AG04449 (cell line): ENCODE data around the gene MAPK9.
A peak's percentile ranks its signal among the peaks of the same experiment; 100 is the strongest.

Source experiments
- CTCF ChIA-PET: fragments of 350-600 bp; formaldehyde crosslinking; extraction: SDS; loops from one replicate; lab custom pipeline; 2021; ENCODE audit warnings: antibody characterized with exemption; lab: Yijun Ruan, JAX
- POLR2A ChIA-PET: fragments of 400-600, 350-600 bp; formaldehyde crosslinking; extraction: SDS; loops from one replicate; lab custom pipeline; 2020; ENCODE audit warnings: antibody characterized with exemption, inconsistent platforms; lab: Yijun Ruan, JAX
- DNase-seq: peaks from one replicate; pipeline ENCODE4 v3.0.0-alpha.2; 2010; ENCODE audit warnings: low read depth, low spot score
- H3K4me3 ChIP-seq: 2 replicates; pipeline ENCODE4 v1.5.1; 2011; ENCODE audit warnings: low read depth, mild to moderate bottlenecking, control low read depth, low read length
- TF ChIP-seq, protein P1 (sequence below): IDR thresholded peaks from one replicate; pipeline ENCODE4 v1.5.1; 2011; ENCODE audit warnings: mild to moderate bottlenecking, moderate library complexity, low read length, control low read depth, inconsistent platforms; ENCODE audit not compliant: insufficient read depth; ENCODE audit errors: missing control alignments

The MAPK9 gene

DNA sequence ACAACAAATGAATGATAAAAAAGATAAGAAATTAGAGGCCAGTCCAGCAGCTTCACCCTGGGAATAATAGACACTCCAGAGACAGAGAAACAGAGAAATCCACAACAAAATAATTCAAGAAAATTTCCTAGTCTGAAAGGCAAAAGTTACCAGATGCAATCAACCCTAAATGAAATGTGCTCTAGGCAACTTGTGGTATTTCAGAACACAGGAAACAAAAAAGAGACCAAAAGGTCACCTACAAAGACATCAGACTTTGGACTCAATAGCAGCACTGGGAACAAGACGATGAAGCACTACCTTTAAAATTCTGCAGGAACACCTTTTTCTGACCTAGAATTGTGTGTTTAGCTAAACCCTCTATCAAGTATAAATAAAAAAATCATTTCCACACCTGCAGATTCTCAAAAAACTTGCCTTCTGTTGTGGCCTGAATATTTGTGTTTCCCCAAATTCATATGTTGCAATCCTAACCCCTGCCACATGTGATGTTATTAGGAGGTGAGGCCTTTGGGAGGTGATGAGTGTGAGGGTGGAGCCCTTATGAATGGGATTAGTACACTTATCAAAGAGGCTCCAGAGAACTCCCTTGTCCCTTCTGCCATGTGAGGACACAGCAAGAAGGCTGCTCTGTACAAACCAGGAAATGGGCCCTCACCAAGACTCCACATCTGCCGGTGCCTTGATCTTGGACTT, 5.9 kb upstream of the MAPK9 start:
- H3K4me3 ChIP-seq: no peak overlapping the region
- ChIA-PET CTCF (interaction anchor here (0.9 to 1.3 kb wide), 2 partner anchors 11 to 173 kb away, joined by 3 to 8 read pairs; no protein-coding TSS in a partner anchor), POLR2A (no interaction called here)
- DNase-seq: no peak
- TF ChIP-seq, protein P1, sequence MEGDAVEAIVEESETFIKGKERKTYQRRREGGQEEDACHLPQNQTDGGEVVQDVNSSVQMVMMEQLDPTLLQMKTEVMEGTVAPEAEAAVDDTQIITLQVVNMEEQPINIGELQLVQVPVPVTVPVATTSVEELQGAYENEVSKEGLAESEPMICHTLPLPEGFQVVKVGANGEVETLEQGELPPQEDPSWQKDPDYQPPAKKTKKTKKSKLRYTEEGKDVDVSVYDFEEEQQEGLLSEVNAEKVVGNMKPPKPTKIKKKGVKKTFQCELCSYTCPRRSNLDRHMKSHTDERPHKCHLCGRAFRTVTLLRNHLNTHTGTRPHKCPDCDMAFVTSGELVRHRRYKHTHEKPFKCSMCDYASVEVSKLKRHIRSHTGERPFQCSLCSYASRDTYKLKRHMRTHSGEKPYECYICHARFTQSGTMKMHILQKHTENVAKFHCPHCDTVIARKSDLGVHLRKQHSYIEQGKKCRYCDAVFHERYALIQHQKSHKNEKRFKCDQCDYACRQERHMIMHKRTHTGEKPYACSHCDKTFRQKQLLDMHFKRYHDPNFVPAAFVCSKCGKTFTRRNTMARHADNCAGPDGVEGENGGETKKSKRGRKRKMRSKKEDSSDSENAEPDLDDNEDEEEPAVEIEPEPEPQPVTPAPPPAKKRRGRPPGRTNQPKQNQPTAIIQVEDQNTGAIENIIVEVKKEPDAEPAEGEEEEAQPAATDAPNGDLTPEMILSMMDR: no peak

DNA sequence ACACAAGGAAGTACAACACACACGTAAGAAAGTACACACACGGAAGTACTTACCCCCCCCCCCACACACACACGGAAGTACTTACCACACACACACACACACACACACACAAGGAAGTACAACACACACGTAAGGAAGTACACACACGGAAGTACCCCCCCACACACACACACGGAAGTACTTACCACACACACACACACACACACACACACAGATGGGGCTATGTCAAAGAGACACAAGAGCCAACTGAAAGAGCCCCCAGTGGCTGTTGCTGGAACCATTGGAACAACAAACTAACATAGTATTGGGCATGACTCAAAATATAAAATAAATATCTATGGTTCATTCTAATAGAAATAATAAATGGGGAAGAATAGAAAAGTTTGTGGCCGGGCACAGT, 4.9 kb upstream of the MAPK9 start:
- ChIA-PET CTCF (interaction anchor here (1.3 to 7.7 kb wide), 5 partner anchors 10 to 174 kb away, joined by 8 to 279 read pairs (median 80); no protein-coding TSS in a partner anchor), POLR2A (no interaction called here)
- no peak for DNase-seq
- TF ChIP-seq, protein P1: no peak
- no peak overlapping the region for H3K4me3 ChIP-seq

DNA sequence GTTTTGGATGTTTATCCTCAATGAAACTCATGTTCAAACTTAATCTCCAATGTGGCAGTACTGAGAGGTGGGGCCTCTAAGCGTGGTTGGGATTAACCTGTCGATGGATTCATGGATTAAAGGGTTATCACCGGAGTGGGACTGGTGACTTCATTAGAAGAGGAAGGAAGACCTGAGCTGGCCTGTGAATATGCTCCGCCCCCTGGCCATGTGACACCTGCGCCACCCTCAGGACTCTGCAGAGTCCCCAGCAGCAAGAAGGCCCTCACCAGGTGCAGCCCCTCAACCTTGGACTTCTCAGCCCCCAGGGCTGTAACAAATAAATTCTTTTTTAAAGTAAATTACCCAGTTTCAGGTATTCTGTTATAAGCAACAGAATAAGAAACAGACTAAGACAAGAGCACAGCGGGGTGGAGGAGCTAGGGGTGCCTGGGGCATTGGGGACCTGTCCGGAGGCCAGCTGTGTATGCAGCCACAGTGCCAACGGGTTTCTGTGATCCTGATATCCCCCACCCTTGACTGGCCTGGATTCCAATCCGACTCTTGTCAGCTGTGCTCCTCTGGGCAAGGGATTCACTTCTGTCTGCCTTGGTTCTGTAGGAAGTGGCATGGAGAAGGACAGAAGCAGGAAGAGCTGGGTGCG, 3.2 kb upstream of the MAPK9 start:
- CTCF ChIA-PET: interaction anchor here (1.1 to 7.7 kb wide), 17 partner anchors 11 to 421 kb away, joined by 3 to 279 read pairs (median 9); partner anchors contain the start of gene GFPT2

DNA sequence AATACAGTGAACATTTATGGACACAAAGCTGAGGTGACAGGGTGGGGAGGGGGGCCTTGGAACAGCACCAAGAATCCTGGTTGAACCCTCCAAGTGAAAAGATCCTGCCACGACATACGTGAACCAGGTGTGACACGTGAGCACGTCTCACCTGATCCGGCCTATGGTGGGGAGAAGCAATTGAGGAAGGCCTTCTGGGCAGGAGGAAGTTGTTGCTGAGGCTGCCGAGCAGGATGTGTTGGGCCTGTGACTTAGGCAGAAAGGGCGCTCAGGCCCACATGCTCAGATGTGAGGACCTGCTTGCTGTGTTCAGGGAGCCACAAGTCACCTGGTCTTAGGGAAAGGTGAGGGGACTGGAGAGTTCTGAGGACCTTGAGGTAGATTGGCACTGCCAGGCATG, 2.5 kb upstream of the MAPK9 start:
- no peak overlapping the region for H3K4me3 ChIP-seq
- CTCF ChIA-PET: interaction anchor here (0.6 to 7.7 kb wide), 28 partner anchors 8 to 425 kb away, joined by 3 to 279 read pairs (median 4); partner anchors contain the start of gene GFPT2
- no peak for DNase-seq
- POLR2A ChIA-PET: no interaction called here
- TF ChIP-seq, protein P1: no peak

More for the DNA sequence above, 3.2 kb upstream of the MAPK9 start:
- H3K4me3 ChIP-seq: no peak overlapping the region
- TF ChIP-seq, protein P1: no peak
- DNase-seq: no peak
- POLR2A ChIA-PET: no interaction called here

DNA sequence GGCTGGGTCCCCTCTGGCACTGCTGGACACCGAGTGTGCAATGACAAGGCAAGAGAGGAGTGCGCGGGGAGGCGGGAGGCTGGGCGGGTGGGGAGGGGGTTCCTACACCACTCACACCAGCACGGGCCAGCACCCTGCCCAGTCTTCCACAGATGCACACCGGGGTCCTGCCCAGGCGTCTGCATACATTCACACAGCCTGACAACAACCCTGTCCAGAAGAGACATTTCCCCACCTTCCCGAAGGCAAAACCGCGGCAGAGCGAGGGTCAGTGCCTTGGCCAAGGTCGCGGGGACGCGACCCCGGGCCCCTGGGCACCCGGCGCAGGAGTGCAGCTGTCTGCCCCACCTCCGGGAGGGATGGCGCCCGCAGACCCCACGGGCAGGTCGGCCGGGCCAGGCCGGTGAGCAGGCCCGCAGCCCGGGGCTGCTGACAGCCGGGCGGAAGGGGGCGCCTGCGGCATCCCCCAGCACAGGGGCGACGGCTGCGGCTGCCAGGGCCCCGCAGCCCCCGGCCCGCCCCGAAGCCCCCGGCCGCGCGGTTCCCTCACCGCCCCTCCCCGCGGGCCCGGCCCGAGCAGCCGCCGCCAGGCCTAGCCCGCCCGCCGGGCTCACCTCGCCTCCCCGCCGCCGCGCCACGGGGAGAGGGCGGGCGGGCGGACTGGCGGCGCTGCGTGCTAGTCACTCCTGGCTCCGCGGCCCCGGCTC, 496 bp downstream of the MAPK9 start:
- POLR2A ChIA-PET: interaction anchor here (0.6 kb wide), 1 partner anchor 668 kb away, joined by 3 read pairs; the partner anchor contains the start of gene HNRNPH1
- TF ChIP-seq, protein P1: peak; percentile 35
- CTCF ChIA-PET: interaction anchor here (1.2 to 7.7 kb wide), 10 partner anchors 8 to 178 kb away, joined by 3 to 279 read pairs (median 10); no protein-coding TSS in a partner anchor
- DNase-seq: no peak
- H3K4me3 ChIP-seq: peak overlapping the region; percentile 76
